IPS-20b (cell line): ENCODE data around the gene CCDC117.

Source experiments
- H3K27ac ChIP-seq: one replicate; pipeline ENCODE4 v1.5.1; 2013; ENCODE audit warnings: low read length
- H3K27me3 ChIP-seq: 2 replicates; pipeline ENCODE4 v1.6.1; 2013; ENCODE audit warnings: mild to moderate bottlenecking, low read length, inconsistent platforms; ENCODE audit not compliant: insufficient read depth
- H3K36me3 ChIP-seq: 2 replicates; pipeline ENCODE4 v1.6.1; 2013; ENCODE audit warnings: low read depth, mild to moderate bottlenecking, inconsistent platforms, low read length, moderate library complexity; ENCODE audit not compliant: insufficient read depth
- H3K4me1 ChIP-seq: 2 replicates; pipeline ENCODE4 v1.6.1; 2013; ENCODE audit warnings: mild to moderate bottlenecking, control low read depth, inconsistent platforms, low read length, moderate library complexity; ENCODE audit not compliant: insufficient read depth
- H3K4me3 ChIP-seq: 2 replicates; pipeline ENCODE4 v1.5.1; 2013; ENCODE audit warnings: mild to moderate bottlenecking, low read length, inconsistent platforms
- H3K9ac ChIP-seq: 2 replicates; pipeline ENCODE4 v1.6.1; 2013; ENCODE audit warnings: low read depth, mild to moderate bottlenecking, inconsistent platforms, low read length, moderate library complexity
- H3K9me3 ChIP-seq: 2 replicates; pipeline ENCODE4 v1.6.1; 2013; ENCODE audit warnings: mild to moderate bottlenecking, low read depth, low read length, inconsistent platforms; ENCODE audit not compliant: insufficient read depth

The CCDC117 gene

GRCh38 chr22:28773461-28773867, 969 bp downstream of the CCDC117 start:
- H3K36me3 ChIP-seq, result peaks cover 22% of the 10 kb centered on the region
- H3K9me3 ChIP-seq, result peaks cover 7% of the 10 kb centered on the region
- H3K27ac ChIP-seq, result no peak overlapping the region
- peak overlapping the region; percentile 73 for H3K9ac ChIP-seq
- H3K27me3 ChIP-seq, result no peaks in the 10 kb centered on the region
- no peaks in the 10 kb centered on the region for H3K4me1 ChIP-seq
- peak overlapping the region; percentile 75 for H3K4me3 ChIP-seq

DNA sequence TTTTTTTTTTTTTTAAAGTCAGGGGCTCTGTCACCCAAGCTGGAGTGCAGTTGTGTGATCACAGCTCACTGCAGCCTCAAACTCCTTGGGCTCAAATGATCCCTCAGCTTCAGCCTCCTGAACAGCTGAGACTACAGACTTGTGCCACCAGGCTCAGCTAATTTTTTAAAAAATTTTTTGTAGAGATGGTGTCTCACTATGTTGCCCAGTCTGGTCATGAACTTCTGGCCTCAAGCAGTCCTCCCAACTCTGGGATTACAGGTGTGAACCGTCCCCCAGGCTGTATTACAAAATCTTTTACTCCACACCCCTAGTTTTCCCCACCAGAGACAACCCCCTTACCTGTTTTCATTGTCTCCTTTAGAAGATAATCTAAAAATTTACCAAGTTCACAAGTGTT, 1.9 kb downstream of the CCDC117 start:
- H3K4me3 ChIP-seq, result no peak overlapping the region
- no peak overlapping the region for H3K9ac ChIP-seq
- H3K9me3 ChIP-seq, result no peaks in the 10 kb centered on the region
- no peak overlapping the region for H3K27ac ChIP-seq
- H3K4me1 ChIP-seq, result no peaks in the 10 kb centered on the region
- H3K27me3 ChIP-seq, result no peaks in the 10 kb centered on the region
- peaks cover 30% of the 10 kb centered on the region for H3K36me3 ChIP-seq

DNA sequence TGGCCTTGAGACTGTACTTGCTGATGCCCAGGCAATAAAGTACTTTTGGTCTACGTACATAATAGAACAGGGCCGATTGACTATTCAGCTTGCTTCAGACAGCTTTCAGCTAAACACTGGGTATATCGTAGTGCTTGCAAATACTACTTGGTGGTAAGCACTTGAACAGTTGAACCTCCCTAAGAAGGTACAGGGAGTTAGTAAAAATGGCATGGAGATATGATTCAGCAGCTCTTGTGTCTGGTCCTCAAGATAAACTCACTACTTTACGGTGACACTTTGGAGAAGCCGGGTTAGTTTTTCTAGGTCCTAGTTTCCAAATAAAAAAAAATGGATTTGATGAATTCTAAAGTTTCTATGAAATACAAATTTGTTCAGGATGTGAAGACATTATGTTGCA, 7.3 kb downstream of the CCDC117 start:
- Histone ChIP-seq H3K27ac (no peak overlapping the region), H3K27me3 (no peaks in the 10 kb centered on the region), H3K4me1 (no peaks in the 10 kb centered on the region), H3K4me3 (no peak overlapping the region), H3K9me3 (no peaks in the 10 kb centered on the region), H3K36me3 (peaks cover 72% of the 10 kb centered on the region), H3K9ac (no peak overlapping the region)

- H3K9me3 ChIP-seq, result no peaks in the 10 kb centered on the region
- no peaks in the 10 kb centered on the region for H3K4me1 ChIP-seq
- H3K27ac ChIP-seq, result no peak overlapping the region
- peaks cover 72% of the 10 kb centered on the region for H3K36me3 ChIP-seq
- no peak overlapping the region for H3K4me3 ChIP-seq
- no peak overlapping the region for H3K9ac ChIP-seq
- H3K27me3 ChIP-seq, result no peaks in the 10 kb centered on the region
Measured at GRCh38 chr22:28780296-28780695, 7.8 kb downstream of the CCDC117 start.

GRCh38 chr22:28783786-28784671, 11.5 kb downstream of the CCDC117 start:
- Histone ChIP-seq H3K9me3 (no peaks in the 10 kb centered on the region), H3K9ac (no peak overlapping the region), H3K27ac (no peak overlapping the region), H3K4me3 (no peak overlapping the region), H3K27me3 (no peaks in the 10 kb centered on the region), H3K4me1 (no peaks in the 10 kb centered on the region), H3K36me3 (peaks cover 91% of the 10 kb centered on the region)

DNA sequence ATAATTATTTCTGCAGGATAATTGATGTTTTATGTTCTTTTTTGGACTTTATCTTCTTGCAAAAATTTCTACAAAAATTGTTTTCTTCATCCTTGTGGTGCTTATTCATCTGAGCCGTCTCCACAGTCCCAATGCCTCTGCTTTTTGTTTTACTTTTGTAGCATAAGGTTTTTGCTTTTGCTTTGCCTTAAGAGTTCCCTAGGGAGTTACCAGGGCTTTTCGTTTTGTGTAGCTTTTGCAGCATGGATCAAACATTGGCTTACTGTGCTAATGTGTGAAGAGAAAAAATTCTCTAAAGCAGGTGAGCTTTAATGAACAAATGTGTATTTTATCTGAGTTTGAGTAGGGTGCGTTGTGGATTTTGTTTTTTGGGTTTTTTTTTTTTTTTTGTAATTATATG, 16.1 kb downstream of the CCDC117 start:
- Histone ChIP-seq H3K27ac (no peak overlapping the region), H3K4me3 (no peak overlapping the region), H3K9ac (no peak overlapping the region), H3K27me3 (no peaks in the 10 kb centered on the region), H3K36me3 (peaks cover 51% of the 10 kb centered on the region), H3K9me3 (no peaks in the 10 kb centered on the region), H3K4me1 (no peaks in the 10 kb centered on the region)

GRCh38 chr22:28791124-28791523, 18.6 kb downstream of the CCDC117 start:
- no peak overlapping the region for H3K4me3 ChIP-seq
- no peak overlapping the region for H3K9ac ChIP-seq
- H3K27ac ChIP-seq, result no peak overlapping the region
- H3K36me3 ChIP-seq, result peaks cover 50% of the 10 kb centered on the region
- no peaks in the 10 kb centered on the region for H3K27me3 ChIP-seq
- no peaks in the 10 kb centered on the region for H3K4me1 ChIP-seq
- no peaks in the 10 kb centered on the region for H3K9me3 ChIP-seq

GRCh38 chr22:28791841-28792490, 19.5 kb downstream of the CCDC117 start:
- H3K27me3 ChIP-seq, result no peaks in the 10 kb centered on the region
- H3K9me3 ChIP-seq, result no peaks in the 10 kb centered on the region
- H3K4me3 ChIP-seq, result no peak overlapping the region
- peaks cover 50% of the 10 kb centered on the region for H3K36me3 ChIP-seq
- no peaks in the 10 kb centered on the region for H3K4me1 ChIP-seq
- H3K27ac ChIP-seq, result no peak overlapping the region
- H3K9ac ChIP-seq, result no peak overlapping the region

DNA sequence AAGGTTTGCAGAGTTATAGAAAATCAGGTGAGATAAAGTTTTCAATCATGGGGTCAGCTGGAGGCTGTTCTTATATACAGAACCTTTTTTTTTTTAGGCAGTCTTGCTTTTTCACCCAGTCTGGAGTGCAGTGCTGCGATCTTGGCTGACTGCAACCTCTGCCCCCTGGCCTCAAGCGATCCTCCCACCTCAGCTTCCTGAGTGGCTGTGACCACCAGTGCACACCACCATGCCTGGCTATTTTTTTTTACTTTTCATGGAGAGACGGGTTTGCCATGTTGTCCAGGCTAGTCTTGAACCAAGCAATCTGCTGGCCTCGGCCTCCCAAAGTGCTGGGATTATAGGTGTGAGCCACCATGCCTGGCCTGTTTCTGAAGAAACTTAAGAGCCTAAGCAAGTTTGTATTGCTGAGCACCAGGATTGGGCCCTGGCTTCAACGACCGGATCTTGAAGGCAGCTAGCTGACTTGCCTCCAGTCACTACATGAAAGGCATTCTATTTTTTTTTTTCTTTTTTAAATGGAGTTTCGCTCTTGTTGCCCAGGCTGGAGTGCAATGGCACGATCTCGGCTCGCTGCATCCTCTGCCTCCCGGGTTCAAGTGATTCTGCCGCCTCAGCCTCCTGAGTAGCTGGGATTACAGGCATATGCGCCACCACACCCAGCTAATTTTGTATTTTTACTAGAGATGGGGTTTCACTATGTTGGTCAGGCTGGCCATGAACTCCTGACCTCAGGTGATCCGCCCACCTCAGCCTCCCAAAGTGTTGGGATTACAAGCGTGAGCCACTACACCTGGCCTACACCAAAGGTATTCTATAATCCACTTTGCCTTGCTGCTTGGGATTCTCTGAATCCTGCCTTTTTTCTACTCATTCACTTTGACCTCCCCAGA, 20.2 kb downstream of the CCDC117 start:
- H3K27ac ChIP-seq, result no peak overlapping the region
- H3K36me3 ChIP-seq, result peaks cover 50% of the 10 kb centered on the region
- no peaks in the 10 kb centered on the region for H3K27me3 ChIP-seq
- no peaks in the 10 kb centered on the region for H3K4me1 ChIP-seq
- no peaks in the 10 kb centered on the region for H3K9me3 ChIP-seq
- H3K9ac ChIP-seq, result no peak overlapping the region
- H3K4me3 ChIP-seq, result no peak overlapping the region

GRCh38 chr22:28793976-28794584, 21.6 kb downstream of the CCDC117 start:
- Histone ChIP-seq H3K9me3 (no peaks in the 10 kb centered on the region), H3K27me3 (no peaks in the 10 kb centered on the region), H3K36me3 (peaks cover 52% of the 10 kb centered on the region), H3K4me1 (0 out of 2 replicates have a peak, but pooled peaks cover 3% of the 10 kb centered on the region), H3K9ac (no peak overlapping the region), H3K4me3 (no peak overlapping the region), H3K27ac (no peak overlapping the region)

DNA sequence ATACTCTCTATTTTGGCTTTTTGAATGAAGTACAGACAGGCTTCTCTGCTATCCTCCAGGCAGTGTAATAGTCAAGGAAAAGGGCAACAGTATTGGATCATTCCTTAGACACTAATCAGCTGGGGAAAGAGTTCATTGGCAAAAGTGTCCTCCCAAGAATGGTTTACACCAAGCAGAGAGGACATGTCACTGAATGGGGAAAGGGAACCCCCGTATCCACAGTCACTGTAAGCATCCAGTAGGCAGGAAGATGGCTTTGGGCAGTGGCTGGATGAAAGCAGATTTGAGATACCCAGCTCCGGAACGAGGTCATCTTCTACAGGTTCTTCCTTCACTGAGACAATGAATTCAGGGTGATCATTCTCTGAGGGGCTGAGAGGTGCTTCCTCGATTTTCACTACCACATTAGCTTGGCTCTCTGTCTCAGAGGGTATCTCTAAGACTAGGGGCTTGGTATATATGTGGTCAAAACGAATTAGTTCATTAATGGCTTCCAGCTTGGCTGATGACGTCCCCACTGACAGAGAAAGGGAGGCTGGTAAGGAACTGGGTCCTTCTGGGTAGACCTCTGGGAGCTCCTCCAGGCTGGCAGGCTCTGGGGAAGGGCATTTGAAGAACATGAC, 22.7 kb downstream of the CCDC117 start:
- Histone ChIP-seq H3K9me3 (no peaks in the 10 kb centered on the region), H3K4me3 (no peak overlapping the region), H3K4me1 (0 out of 2 replicates have a peak, but pooled peaks cover 3% of the 10 kb centered on the region), H3K27me3 (no peaks in the 10 kb centered on the region), H3K36me3 (peaks cover 52% of the 10 kb centered on the region), H3K27ac (no peak overlapping the region), H3K9ac (no peak overlapping the region)
